ENCODE measurements around the gene BLOC1S2.
"Not testable (repeated sequence)": the region's sequence is repeated elsewhere in the genome, so short reads cannot be mapped to it uniquely, and the experiment has no call there.

BLOC1S2 gene

GRCh38 chr10:100304414-100304813, 17.9 kb upstream of the BLOC1S2 start:
- no peaks in the 10 kb centered on the region for H3K9me3 Mint-ChIP-seq
- H3K4me3 Mint-ChIP-seq = no peak overlapping the region
- ATAC-seq = no peak
- H3K36me3 Mint-ChIP-seq = no peaks in the 10 kb centered on the region
- DNase-seq (ENCODE audit: low spot score in 2 of 2) = no peak
- H3K27ac Mint-ChIP-seq = no peak overlapping the region
- no peaks in the 10 kb centered on the region for H3K4me1 Mint-ChIP-seq

- Mint-ChIP-seq H3K36me3 (no peaks in the 10 kb centered on the region), H3K4me3 (no peak overlapping the region), H3K4me1 (no peaks in the 10 kb centered on the region), H3K27ac (no peak overlapping the region), H3K9me3 (no peaks in the 10 kb centered on the region)
- no peak for ATAC-seq
- no peak for DNase-seq (ENCODE audit: low spot score in 2 of 2)
Measured at GRCh38 chr10:100303724-100304319, 17.3 kb upstream of the BLOC1S2 start.

- DNase-seq (ENCODE audit: low spot score in 2 of 2); ATAC-seq; H3K4me1 Mint-ChIP-seq; H3K4me3 Mint-ChIP-seq; H3K27ac Mint-ChIP-seq; H3K36me3 Mint-ChIP-seq; H3K9me3 Mint-ChIP-seq: not testable (repeated sequence)
Measured at GRCh38 chr10:100301123-100301522, 14.6 kb upstream of the BLOC1S2 start.

- H3K4me3 Mint-ChIP-seq = no peak overlapping the region
- no peaks in the 10 kb centered on the region for H3K36me3 Mint-ChIP-seq
- no peaks in the 10 kb centered on the region for H3K9me3 Mint-ChIP-seq
- peak; percentile 21 for ATAC-seq
- no peak for DNase-seq (ENCODE audit: low spot score in 2 of 2)
- no peak overlapping the region for H3K27ac Mint-ChIP-seq
- no peaks in the 10 kb centered on the region for H3K4me1 Mint-ChIP-seq
Measured at GRCh38 chr10:100297242-100297641, 10.8 kb upstream of the BLOC1S2 start.

GRCh38 chr10:100293066-100293465, 6.6 kb upstream of the BLOC1S2 start:
- H3K9me3 Mint-ChIP-seq = no peaks in the 10 kb centered on the region
- H3K27ac Mint-ChIP-seq = no peak overlapping the region
- DNase-seq (ENCODE audit: low spot score in 2 of 2) (no peak), ATAC-seq (no peak)
- H3K4me3 Mint-ChIP-seq = no peak overlapping the region
- H3K36me3 Mint-ChIP-seq = no peaks in the 10 kb centered on the region
- H3K4me1 Mint-ChIP-seq = no peaks in the 10 kb centered on the region

- not testable (repeated sequence) for H3K27ac Mint-ChIP-seq; H3K4me1 Mint-ChIP-seq; H3K4me3 Mint-ChIP-seq; H3K9me3 Mint-ChIP-seq; ATAC-seq; H3K36me3 Mint-ChIP-seq; DNase-seq (ENCODE audit: low spot score in 2 of 2)
Measured at GRCh38 chr10:100292300-100292699, 5.8 kb upstream of the BLOC1S2 start.

GRCh38 chr10:100291356-100291755, 4.9 kb upstream of the BLOC1S2 start:
- Mint-ChIP-seq H3K4me1 (peaks cover 13% of the 10 kb centered on the region), H3K4me3 (no peak overlapping the region), H3K27ac (no peak overlapping the region), H3K36me3 (no peaks in the 10 kb centered on the region), H3K9me3 (no peaks in the 10 kb centered on the region)
- ATAC-seq (no peak), DNase-seq (ENCODE audit: low spot score in 2 of 2) (no peak)

- no peak overlapping the region for H3K4me3 Mint-ChIP-seq
- ATAC-seq = no peak
- H3K9me3 Mint-ChIP-seq = no peaks in the 10 kb centered on the region
- no peak overlapping the region for H3K27ac Mint-ChIP-seq
- no peaks in the 10 kb centered on the region for H3K36me3 Mint-ChIP-seq
- H3K4me1 Mint-ChIP-seq = peaks cover 29% of the 10 kb centered on the region
- DNase-seq (ENCODE audit: low spot score in 2 of 2) = no peak
Measured at GRCh38 chr10:100289641-100290040, 3.2 kb upstream of the BLOC1S2 start.

- no peak overlapping the region for H3K4me3 Mint-ChIP-seq
Measured at GRCh38 chr10:100288196-100288595, 1.7 kb upstream of the BLOC1S2 start.

GRCh38 chr10:100287756-100288155, 1.3 kb upstream of the BLOC1S2 start:
- no peaks in the 10 kb centered on the region for H3K36me3 Mint-ChIP-seq
- no peak for DNase-seq (ENCODE audit: low spot score in 2 of 2)
- peaks cover 31% of the 10 kb centered on the region for H3K4me1 Mint-ChIP-seq
- H3K27ac Mint-ChIP-seq = peak overlapping the region; percentile 99
- no peak for ATAC-seq
- no peaks in the 10 kb centered on the region for H3K9me3 Mint-ChIP-seq
- peak overlapping the region; percentile 99 for H3K4me3 Mint-ChIP-seq

More at GRCh38 chr10:100288196-100288595, 1.7 kb upstream of the BLOC1S2 start:
- H3K36me3 Mint-ChIP-seq = no peaks in the 10 kb centered on the region
- peaks cover 31% of the 10 kb centered on the region for H3K4me1 Mint-ChIP-seq
- no peak for DNase-seq (ENCODE audit: low spot score in 2 of 2)
- H3K27ac Mint-ChIP-seq = peak overlapping the region; percentile 99
- no peaks in the 10 kb centered on the region for H3K9me3 Mint-ChIP-seq
- ATAC-seq = no peak

GRCh38 chr10:100285326-100285725, 1.2 kb downstream of the BLOC1S2 start:
- Mint-ChIP-seq H3K27ac (peak overlapping the region; percentile 99), H3K4me3 (peak overlapping the region; percentile 99), H3K4me1 (peaks cover 31% of the 10 kb centered on the region)
- not testable (repeated sequence) for H3K36me3 Mint-ChIP-seq; DNase-seq (ENCODE audit: low spot score in 2 of 2); ATAC-seq; H3K9me3 Mint-ChIP-seq

- peaks cover 31% of the 10 kb centered on the region for H3K4me1 Mint-ChIP-seq
- H3K4me3 Mint-ChIP-seq = no peak overlapping the region
- H3K27ac Mint-ChIP-seq = no peak overlapping the region
- no peak for DNase-seq (ENCODE audit: low spot score in 2 of 2)
- no peak for ATAC-seq
- no peaks in the 10 kb centered on the region for H3K9me3 Mint-ChIP-seq
- H3K36me3 Mint-ChIP-seq = peaks cover 29% of the 10 kb centered on the region
Measured at GRCh38 chr10:100282907-100283306, 3.6 kb downstream of the BLOC1S2 start.

GRCh38 chr10:100276971-100277370, 9.5 kb downstream of the BLOC1S2 start:
- not testable (repeated sequence) for H3K4me1 Mint-ChIP-seq; DNase-seq (ENCODE audit: low spot score in 2 of 2); H3K9me3 Mint-ChIP-seq; H3K27ac Mint-ChIP-seq; H3K4me3 Mint-ChIP-seq; ATAC-seq
- H3K36me3 Mint-ChIP-seq = peaks cover 68% of the 10 kb centered on the region

- peak within 1 kb of the TSS; percentile 99 for H3K27ac Mint-ChIP-seq
- peak within 1 kb of the TSS; percentile 97 for H3K4me3 Mint-ChIP-seq
- H3K9me3 Mint-ChIP-seq = no peaks in the 10 kb centered on the region
- H3K36me3 Mint-ChIP-seq = peaks cover 36% of the 10 kb centered on the region
- peak; percentile 58 to 83 for DNase-seq (ENCODE audit: low spot score in 2 of 2)
- ATAC-seq = peak; percentile 90
- peaks cover 27% of the 10 kb centered on the region for H3K4me1 Mint-ChIP-seq
Measured at GRCh38 chr10:100267239-100268104, 19.0 kb downstream of the BLOC1S2 start, which contains the start of gene CWF19L1. Gene CWF19L1 (minus strand): TSS chr10:100267638. CDS start chr10:100267593, 45 bp downstream.

- DNase-seq (ENCODE audit: low spot score in 2 of 2) (no peak), ATAC-seq (no peak)
- H3K36me3 Mint-ChIP-seq = peaks cover 42% of the 10 kb centered on the region
- peak overlapping the region; percentile 97 for H3K4me3 Mint-ChIP-seq
- no peaks in the 10 kb centered on the region for H3K9me3 Mint-ChIP-seq
- peaks cover 32% of the 10 kb centered on the region for H3K4me1 Mint-ChIP-seq
- H3K27ac Mint-ChIP-seq = peak overlapping the region; percentile 99
Measured at GRCh38 chr10:100265821-100266485, 20.5 kb downstream of the BLOC1S2 start.

Data from stimulated activated effector memory CD8-positive, alpha-beta T cell treated with anti-CD3 and anti-CD28 coated beads, Interleukin-12 subunit alpha, Interleukin-12 subunit beta, amount 100 ng/mL, for 72 hours (primary cell).